H9 (cell line): Measurements from ENCODE around the gene GNB3. TPM values are rescaled to one million over a fixed set of nuclear protein-coding genes. Genes with fewer than 3 reads are reported as not detected.

Source experiments
- DNase-seq: peaks from one replicate; pipeline ENCODE4 v3.0.0-alpha.2; 2017
- H2AFZ ChIP-seq: one replicate; pipeline ENCODE4 v1.6.1; 2013; ENCODE audit warnings: mild to moderate bottlenecking, low read length, control low read depth, moderate library complexity
- H2AK5ac ChIP-seq: 2 replicates; pipeline ENCODE4 v1.6.1; 2013; ENCODE audit warnings: low read length, control low read depth, mixed read lengths; ENCODE audit not compliant: insufficient read length
- H2BK120ac ChIP-seq: one replicate; pipeline ENCODE4 v1.6.1; 2013; ENCODE audit warnings: low read depth, mild to moderate bottlenecking, low read length, control low read depth, inconsistent platforms; ENCODE audit not compliant: poor library complexity, severe bottlenecking
- H2BK12ac ChIP-seq: 2 replicates; pipeline ENCODE4 v1.6.1; 2013; ENCODE audit warnings: low read length, control low read depth, mixed read lengths, low read depth; ENCODE audit not compliant: insufficient read length
- H2BK15ac ChIP-seq: 2 replicates; pipeline ENCODE4 v1.6.1; 2013; ENCODE audit warnings: low read depth, low read length, control low read depth
- H2BK20ac ChIP-seq: one replicate; pipeline ENCODE4 v1.6.1; 2013; ENCODE audit warnings: low read depth, mild to moderate bottlenecking, low read length, control low read depth, inconsistent platforms; ENCODE audit not compliant: poor library complexity, severe bottlenecking
- H2BK5ac ChIP-seq: 2 replicates; pipeline ENCODE4 v1.6.1; 2013; ENCODE audit warnings: low read length, control low read depth, mixed read lengths; ENCODE audit not compliant: insufficient read length
- H3K14ac ChIP-seq: 2 replicates; pipeline ENCODE4 v1.6.1; 2013; ENCODE audit warnings: low read length, control low read depth; ENCODE audit not compliant: insufficient read depth
- H3K18ac ChIP-seq: 2 replicates; pipeline ENCODE4 v1.6.1; 2013; ENCODE audit warnings: low read depth, mild to moderate bottlenecking, mixed read lengths, low read length, control low read depth; ENCODE audit not compliant: insufficient read length
- H3K23ac ChIP-seq: 2 replicates; pipeline ENCODE4 v1.6.1; 2013; ENCODE audit warnings: low read length, control low read depth, mixed read lengths, low read depth; ENCODE audit not compliant: insufficient read length
- H3K23me2 ChIP-seq: 2 replicates; pipeline ENCODE4 v1.6.1; 2013; ENCODE audit warnings: low read depth, mild to moderate bottlenecking, mixed read lengths, low read length, control low read depth; ENCODE audit not compliant: insufficient read length, poor library complexity, severe bottlenecking
- H3K27ac ChIP-seq: 2 replicates; pipeline ENCODE4 v1.5.1; 2013; ENCODE audit warnings: low read length, control low read depth, mixed read lengths, low read depth; ENCODE audit not compliant: insufficient read length
- H3K27me3 ChIP-seq: 2 replicates; pipeline ENCODE4 v1.6.1; 2013; ENCODE audit warnings: low read length, control low read depth, inconsistent platforms; ENCODE audit not compliant: insufficient read depth
- H3K4ac ChIP-seq: 2 replicates; pipeline ENCODE4 v1.6.1; 2013; ENCODE audit warnings: low read depth, mild to moderate bottlenecking, control low read depth, inconsistent platforms, low read length, moderate library complexity
- H3K4me1 ChIP-seq: 2 replicates; pipeline ENCODE4 v1.6.1; 2013; ENCODE audit warnings: low read length, control low read depth, inconsistent platforms; ENCODE audit not compliant: insufficient read depth
- H3K4me2 ChIP-seq: 2 replicates; pipeline ENCODE4 v1.6.1; 2013; ENCODE audit warnings: low read length, control low read depth, mixed read lengths; ENCODE audit not compliant: insufficient read length, insufficient read depth
- H3K56ac ChIP-seq: 2 replicates; pipeline ENCODE4 v1.6.1; 2013; ENCODE audit warnings: low read depth, mild to moderate bottlenecking, mixed read lengths, low read length, control low read depth; ENCODE audit not compliant: insufficient read length
- H3K79me1 ChIP-seq: 2 replicates; pipeline ENCODE4 v1.6.1; 2013; ENCODE audit warnings: low read depth, mild to moderate bottlenecking, moderate library complexity, low read length, control low read depth, inconsistent platforms; ENCODE audit not compliant: insufficient read depth, poor library complexity, severe bottlenecking
- H3K79me2 ChIP-seq: 2 replicates; pipeline ENCODE4 v1.6.1; 2013; ENCODE audit warnings: low read length, control low read depth, inconsistent platforms; ENCODE audit not compliant: insufficient read depth
- H3K9ac ChIP-seq: 2 replicates; pipeline ENCODE4 v1.6.1; 2013; ENCODE audit warnings: low read length, control low read depth, mixed read lengths; ENCODE audit not compliant: insufficient read length; ENCODE audit errors: extremely low read depth
- H3K9me3 ChIP-seq: one replicate; pipeline ENCODE4 v1.6.1; 2013; ENCODE audit warnings: low read depth, low read length, inconsistent platforms; ENCODE audit not compliant: control insufficient read depth
- H3T11ph ChIP-seq: one replicate; pipeline ENCODE4 v1.6.1; 2013; ENCODE audit warnings: mild to moderate bottlenecking, low read length, control low read depth, inconsistent platforms
- H4K20me1 ChIP-seq: one replicate; pipeline ENCODE4 v1.6.1; 2013; ENCODE audit not compliant: control insufficient read depth, insufficient read length, insufficient read depth
- H4K5ac ChIP-seq: 2 replicates; pipeline ENCODE4 v1.6.1; 2013; ENCODE audit warnings: low read depth, mild to moderate bottlenecking, mixed read lengths, low read length, control low read depth; ENCODE audit not compliant: insufficient read length
- H4K8ac ChIP-seq: replicated peaks from 2 replicates; pipeline ENCODE4 v1.6.1; 2013; ENCODE audit warnings: low read length, control low read depth, mixed read lengths, low read depth; ENCODE audit not compliant: insufficient read length
- H4K91ac ChIP-seq: 2 replicates; pipeline ENCODE4 v1.6.1; 2013; ENCODE audit warnings: low read depth, mild to moderate bottlenecking, moderate library complexity, mixed read lengths, low read length, control low read depth; ENCODE audit not compliant: insufficient read length
- H3K27ac Mint-ChIP-seq, 3 experiments: 2 replicates in 2 of 3; 3 replicates in 1 of 3; pipeline ENCODE4 v1.8.0; 2020 to 2021; ENCODE audit warnings: mixed read lengths in 3 of 3, mild to moderate bottlenecking in 1 of 3, moderate library complexity in 1 of 3
- H3K27me3 Mint-ChIP-seq: 2 replicates; pipeline ENCODE4 v1.8.0; 2021; ENCODE audit warnings: low read depth, mild to moderate bottlenecking, moderate library complexity, mixed read lengths
- H3K36me3 Mint-ChIP-seq, 3 experiments: 2 replicates in 2 of 3; 3 replicates in 1 of 3; pipeline ENCODE4 v1.8.0; 2020 to 2021; ENCODE audit warnings: low read depth in 3 of 3, mixed read lengths in 3 of 3; ENCODE audit not compliant: insufficient read depth in 1 of 3
- H3K4me1 Mint-ChIP-seq, 2 experiments: 2 replicates each; pipeline ENCODE4 v1.8.0; 2020; ENCODE audit warnings: mixed read lengths in 2 of 2
- H3K4me3 Mint-ChIP-seq, 2 experiments: 2 replicates in 1 of 2; 3 replicates in 1 of 2; pipeline ENCODE4 v1.8.0; 2020 to 2021; ENCODE audit warnings: mild to moderate bottlenecking in 2 of 2, mixed read lengths in 2 of 2, moderate library complexity in 1 of 2
- H3K9me3 Mint-ChIP-seq, 2 experiments: 2 replicates in 1 of 2; 3 replicates in 1 of 2; pipeline ENCODE4 v1.8.0; 2020; ENCODE audit warnings: mild to moderate bottlenecking in 2 of 2, mixed read lengths in 2 of 2, moderate library complexity in 1 of 2
- WGBS: extraction: QIAGEN DNeasy Blood & Tissue Kit; methylation state at CpG from one replicate; pipeline ENCODE4 v1.1.7; 2013; ENCODE audit warnings: missing lambda C conversion rate, low lambda C conversion rate, mixed read lengths; ENCODE audit not compliant: insufficient read length; ENCODE audit errors: extremely low coverage; 5-methylcytosine and 5-hydroxymethylcytosine counted together
- total RNA-seq: library from RNA; stranded (reverse); gene quantifications from 2 replicates; pipeline ENCODE4 v1.2.1, GENCODE V29; 2021
- TF ChIP-seq, protein P1 (sequence below): fragments of 200-600 bp; sonication (generic); conservative IDR thresholded peaks from 3 replicates; pipeline ENCODE4 v1.8.0; 2021; ENCODE audit warnings: antibody characterized with exemption, mild to moderate bottlenecking

Gene GNB3
- total RNA-seq, 1 experiment from 2014 or later, result 17.3 TPM

DNA sequence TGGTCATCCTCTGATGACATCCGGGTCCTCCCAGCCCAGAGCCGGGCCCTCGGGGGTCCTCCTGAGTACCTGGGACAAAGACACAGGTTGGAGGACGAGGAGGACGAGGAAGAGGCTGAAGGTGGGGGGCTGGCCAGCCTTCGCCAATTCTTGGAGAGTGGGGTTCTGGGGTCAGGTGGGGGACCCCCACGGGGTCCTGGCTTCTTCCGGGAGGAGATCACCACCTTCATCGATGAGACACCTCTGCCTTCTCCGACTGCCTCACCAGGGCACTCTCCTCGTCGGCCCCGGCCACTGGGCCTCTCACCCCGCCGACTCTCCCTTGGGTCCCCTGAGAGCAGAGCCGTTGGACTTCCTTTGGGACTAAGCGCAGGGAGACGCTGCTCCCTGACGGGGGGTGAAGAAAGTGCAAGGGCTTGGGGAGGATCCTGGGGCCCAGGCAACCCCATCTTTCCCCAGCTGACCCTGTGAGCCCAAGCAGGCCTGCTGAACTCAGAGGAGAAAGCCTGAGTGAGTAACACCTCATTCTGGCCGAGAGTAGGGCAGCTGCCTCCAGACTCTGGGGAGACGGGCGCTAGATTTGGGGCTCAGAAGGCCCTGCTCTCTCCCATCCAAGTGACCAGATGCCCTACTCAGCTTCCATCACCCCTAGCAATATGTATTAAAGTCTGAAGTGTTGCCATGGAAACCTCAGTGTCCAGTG, 13.8 kb upstream of the GNB3 start:
- Histone ChIP-seq H2BK5ac (no peak overlapping the region), H4K8ac (no peak overlapping the region), H3K14ac (no peak overlapping the region), H3K9me3 (no peaks in the 10 kb centered on the region), H3K4me1 (peaks cover 3% of the 10 kb centered on the region; the same call in 1 of the 2 replicates), H3K79me2 (peaks cover 2% of the 10 kb centered on the region; the same call in 1 of the 2 replicates), H2BK120ac (no peak overlapping the region), H2AK5ac (no peak overlapping the region), H2BK20ac (no peak overlapping the region), H4K20me1 (peaks cover 6% of the 10 kb centered on the region), H3K23ac (no peak overlapping the region), H3T11ph (no peak overlapping the region), H3K27me3 (no peaks in the 10 kb centered on the region; the same call in 1 of the 2 replicates), H3K23me2 (peaks cover 17% of the 10 kb centered on the region), H3K4me2 (peak overlapping the region; percentile 80), H2BK12ac (no peak overlapping the region), H3K27ac (no peak overlapping the region), H3K9ac (no peak overlapping the region), H4K5ac (no peak overlapping the region), H3K4ac (no peak overlapping the region), H2AFZ (no peak overlapping the region), H3K18ac (no peak overlapping the region), H2BK15ac (no peak overlapping the region), H4K91ac (no peak overlapping the region), H3K56ac (no peak overlapping the region), H3K79me1 (no peaks in the 10 kb centered on the region)
- Mint-ChIP-seq H3K4me1 (peaks cover 43 to 60% of the 10 kb centered on the region in 2 experiments), H3K27ac (peak overlapping the region; percentile 66 to 98 (median 68); a peak in 6 of 7 replicates), H3K36me3 (peaks cover 24 to 30% (median 29%) of the 10 kb centered on the region in 3 experiments), H3K4me3 (peak overlapping the region; percentile 59 to 79), H3K9me3 (no peaks in the 10 kb centered on the region), H3K27me3 (peaks cover 34% of the 10 kb centered on the region)
- no CpG with 5 or more reads among the region's 22 CpGs for WGBS
- TF ChIP-seq, protein P1, sequence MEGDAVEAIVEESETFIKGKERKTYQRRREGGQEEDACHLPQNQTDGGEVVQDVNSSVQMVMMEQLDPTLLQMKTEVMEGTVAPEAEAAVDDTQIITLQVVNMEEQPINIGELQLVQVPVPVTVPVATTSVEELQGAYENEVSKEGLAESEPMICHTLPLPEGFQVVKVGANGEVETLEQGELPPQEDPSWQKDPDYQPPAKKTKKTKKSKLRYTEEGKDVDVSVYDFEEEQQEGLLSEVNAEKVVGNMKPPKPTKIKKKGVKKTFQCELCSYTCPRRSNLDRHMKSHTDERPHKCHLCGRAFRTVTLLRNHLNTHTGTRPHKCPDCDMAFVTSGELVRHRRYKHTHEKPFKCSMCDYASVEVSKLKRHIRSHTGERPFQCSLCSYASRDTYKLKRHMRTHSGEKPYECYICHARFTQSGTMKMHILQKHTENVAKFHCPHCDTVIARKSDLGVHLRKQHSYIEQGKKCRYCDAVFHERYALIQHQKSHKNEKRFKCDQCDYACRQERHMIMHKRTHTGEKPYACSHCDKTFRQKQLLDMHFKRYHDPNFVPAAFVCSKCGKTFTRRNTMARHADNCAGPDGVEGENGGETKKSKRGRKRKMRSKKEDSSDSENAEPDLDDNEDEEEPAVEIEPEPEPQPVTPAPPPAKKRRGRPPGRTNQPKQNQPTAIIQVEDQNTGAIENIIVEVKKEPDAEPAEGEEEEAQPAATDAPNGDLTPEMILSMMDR, result no peak
- DNase-seq, result no peak
